Glutamatergic neuron (in vitro differentiated cells): Measurements from ENCODE around the gene UBE2F. TPM values are rescaled to one million over a fixed set of nuclear protein-coding genes. Genes with fewer than 3 reads are reported as not detected.

Experiments used
- DNase-seq: peaks from one replicate; pipeline ENCODE4 v3.0.0; 2022
- H3K27ac Mint-ChIP-seq: one replicate; pipeline ENCODE4 v1.8.0; 2020; ENCODE audit warnings: mild to moderate bottlenecking, mixed read lengths, inconsistent platforms; ENCODE audit not compliant: unreplicated experiment
- H3K27me3 Mint-ChIP-seq: one replicate; pipeline ENCODE4 v1.8.0; 2020; ENCODE audit warnings: mild to moderate bottlenecking, moderate library complexity, mixed read lengths, inconsistent platforms; ENCODE audit not compliant: unreplicated experiment
- H3K36me3 Mint-ChIP-seq: one replicate; pipeline ENCODE4 v1.8.0; 2020; ENCODE audit warnings: mild to moderate bottlenecking, mixed read lengths, inconsistent platforms; ENCODE audit not compliant: unreplicated experiment
- H3K4me1 Mint-ChIP-seq: one replicate; pipeline ENCODE4 v1.8.0; 2020; ENCODE audit warnings: mild to moderate bottlenecking, low read depth, mixed read lengths, inconsistent platforms; ENCODE audit not compliant: unreplicated experiment
- H3K4me3 Mint-ChIP-seq: one replicate; pipeline ENCODE4 v1.8.0; 2020; ENCODE audit warnings: mild to moderate bottlenecking, mixed read lengths, inconsistent platforms; ENCODE audit not compliant: unreplicated experiment
- H3K9me3 Mint-ChIP-seq: one replicate; pipeline ENCODE4 v1.8.0; 2020; ENCODE audit warnings: mild to moderate bottlenecking, moderate library complexity, mixed read lengths, inconsistent platforms; ENCODE audit not compliant: unreplicated experiment
- total RNA-seq: library from RNA; stranded (reverse); fragmentation: NEBNext Ultra II Directional; extraction: Animal tissue kit (Norgen Biotek cat#: 25700); gene quantifications from one replicate; pipeline ENCODE4 v1.2.1, GENCODE V29; 2021; ENCODE audit not compliant: unreplicated experiment
- TF ChIP-seq, protein P1 (sequence below): fragments of 200-600 bp; sonication (generic); IDR thresholded peaks from one replicate; pipeline ENCODE4 v1.5.0; 2021; ENCODE audit not compliant: partially characterized antibody, unreplicated experiment

The UBE2F gene
- total RNA-seq, 1 donor from 2014 or later, result 43.0 TPM

DNA sequence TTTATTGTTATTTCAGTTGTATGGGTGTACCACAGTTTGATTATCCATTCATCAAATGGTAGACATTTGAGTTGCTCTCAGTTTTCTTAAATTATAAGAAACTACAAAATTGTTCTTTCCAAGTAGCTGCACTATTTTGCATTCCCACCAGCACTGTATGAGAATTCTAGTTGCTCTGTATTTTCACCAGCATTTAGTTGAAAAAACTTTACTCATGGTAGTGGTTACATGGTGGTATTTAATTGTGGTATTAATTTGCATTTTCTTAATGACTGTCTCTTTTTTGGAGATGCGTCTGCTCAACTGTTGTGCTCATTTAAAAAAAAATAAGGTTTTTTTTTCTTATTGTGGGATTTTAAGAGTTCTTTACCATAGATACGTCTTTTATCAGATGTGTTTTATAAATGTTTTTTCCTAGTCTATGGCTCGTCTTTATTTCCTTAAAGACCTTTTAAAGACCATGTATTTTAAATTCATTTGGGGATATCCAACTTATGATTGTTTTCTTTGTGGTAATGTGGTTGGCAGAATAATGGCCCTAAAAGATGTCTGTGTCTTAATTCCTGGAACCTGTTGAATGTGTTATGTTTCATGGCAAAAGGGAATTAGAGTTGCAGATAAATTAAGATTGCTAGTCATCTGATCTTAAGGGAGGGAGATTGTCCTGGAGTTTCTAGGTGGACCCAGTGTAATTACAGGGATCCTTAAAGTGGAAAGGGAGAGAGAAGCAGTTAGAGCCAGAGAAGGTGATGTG is 37.4 kb downstream of the UBE2F start:
- Mint-ChIP-seq H3K4me3 (no peak overlapping the region), H3K27ac (no peak overlapping the region), H3K9me3 (peaks cover 1% of the 10 kb centered on the region), H3K4me1 (peaks cover 8% of the 10 kb centered on the region), H3K27me3 (no peaks in the 10 kb centered on the region), H3K36me3 (peaks cover 8% of the 10 kb centered on the region)
- DNase-seq, result no peak
- TF ChIP-seq, protein P1, sequence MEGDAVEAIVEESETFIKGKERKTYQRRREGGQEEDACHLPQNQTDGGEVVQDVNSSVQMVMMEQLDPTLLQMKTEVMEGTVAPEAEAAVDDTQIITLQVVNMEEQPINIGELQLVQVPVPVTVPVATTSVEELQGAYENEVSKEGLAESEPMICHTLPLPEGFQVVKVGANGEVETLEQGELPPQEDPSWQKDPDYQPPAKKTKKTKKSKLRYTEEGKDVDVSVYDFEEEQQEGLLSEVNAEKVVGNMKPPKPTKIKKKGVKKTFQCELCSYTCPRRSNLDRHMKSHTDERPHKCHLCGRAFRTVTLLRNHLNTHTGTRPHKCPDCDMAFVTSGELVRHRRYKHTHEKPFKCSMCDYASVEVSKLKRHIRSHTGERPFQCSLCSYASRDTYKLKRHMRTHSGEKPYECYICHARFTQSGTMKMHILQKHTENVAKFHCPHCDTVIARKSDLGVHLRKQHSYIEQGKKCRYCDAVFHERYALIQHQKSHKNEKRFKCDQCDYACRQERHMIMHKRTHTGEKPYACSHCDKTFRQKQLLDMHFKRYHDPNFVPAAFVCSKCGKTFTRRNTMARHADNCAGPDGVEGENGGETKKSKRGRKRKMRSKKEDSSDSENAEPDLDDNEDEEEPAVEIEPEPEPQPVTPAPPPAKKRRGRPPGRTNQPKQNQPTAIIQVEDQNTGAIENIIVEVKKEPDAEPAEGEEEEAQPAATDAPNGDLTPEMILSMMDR, result no peak

DNA sequence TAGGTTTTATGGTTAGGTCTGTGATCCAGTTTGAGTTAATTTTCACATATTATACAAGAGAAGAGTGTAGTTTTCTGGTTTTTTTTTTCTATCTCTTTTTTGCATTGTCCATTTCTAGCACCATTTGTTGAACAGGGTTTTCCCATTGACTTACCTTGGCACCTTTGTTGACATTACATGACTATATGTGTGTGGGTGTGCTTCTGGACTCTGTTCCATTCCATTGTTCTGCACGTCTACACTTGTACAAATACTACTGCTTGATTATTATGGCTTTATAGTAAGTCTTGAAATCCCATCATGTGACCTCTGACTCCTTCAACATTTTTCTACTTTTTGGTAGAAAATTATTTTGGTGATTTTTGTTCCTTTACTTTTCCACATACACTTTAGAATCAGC is 38.7 kb downstream of the UBE2F start:
- DNase-seq, result no peak
- no peaks in the 10 kb centered on the region for H3K9me3 Mint-ChIP-seq
- H3K27ac Mint-ChIP-seq, result no peak overlapping the region
- H3K4me3 Mint-ChIP-seq, result no peak overlapping the region
- H3K4me1 Mint-ChIP-seq, result peaks cover 16% of the 10 kb centered on the region
- H3K27me3 Mint-ChIP-seq, result no peaks in the 10 kb centered on the region
- peaks cover 5% of the 10 kb centered on the region for H3K36me3 Mint-ChIP-seq
- TF ChIP-seq, protein P1, result no peak

DNA sequence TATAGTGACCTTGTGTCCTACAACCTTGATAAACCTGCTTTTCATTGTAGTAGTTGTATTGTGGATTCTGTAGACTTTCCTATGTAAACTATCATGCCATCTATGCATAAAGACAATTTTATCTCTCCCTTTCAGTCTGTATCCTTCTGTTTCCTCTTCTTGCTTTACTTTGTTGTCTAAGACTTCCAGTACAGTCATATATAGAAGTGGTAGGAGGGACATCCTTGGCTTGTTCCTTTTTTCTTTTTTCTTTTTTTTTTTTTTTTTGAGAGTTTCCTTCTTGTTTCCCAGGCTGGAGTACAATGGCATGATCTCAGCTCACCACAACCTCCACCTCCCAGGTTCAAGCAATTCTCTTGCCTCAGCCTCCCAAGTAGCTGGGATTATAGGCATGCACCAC is 39.7 kb downstream of the UBE2F start:
- H3K27ac Mint-ChIP-seq, result no peak overlapping the region
- H3K4me1 Mint-ChIP-seq, result peaks cover 22% of the 10 kb centered on the region
- peaks cover 4% of the 10 kb centered on the region for H3K27me3 Mint-ChIP-seq
- H3K36me3 Mint-ChIP-seq, result peaks cover 5% of the 10 kb centered on the region
- DNase-seq, result no peak
- no peak overlapping the region for H3K4me3 Mint-ChIP-seq
- TF ChIP-seq, protein P1, result no peak
- H3K9me3 Mint-ChIP-seq, result no peaks in the 10 kb centered on the region

DNA sequence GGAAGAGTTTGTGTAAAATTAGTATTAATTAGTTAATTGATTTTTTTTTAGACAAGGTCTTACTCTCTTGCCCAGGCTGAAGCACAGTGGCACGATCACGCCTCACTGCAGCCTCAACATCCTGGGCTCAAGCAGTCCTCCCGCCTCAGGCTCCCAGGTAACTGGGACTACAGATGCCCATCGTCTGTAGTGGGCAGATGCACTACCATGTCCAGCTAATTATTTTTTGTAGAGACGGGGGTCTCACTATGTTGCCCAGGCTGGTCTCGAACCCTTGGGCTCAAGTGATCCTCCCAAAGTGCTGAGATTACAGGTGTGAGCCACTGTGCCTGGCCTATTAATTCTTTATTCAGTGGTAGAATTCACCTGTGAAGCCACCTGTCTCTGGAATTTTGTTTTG is 41.1 kb downstream of the UBE2F start:
- H3K36me3 Mint-ChIP-seq, result peaks cover 5% of the 10 kb centered on the region
- H3K4me1 Mint-ChIP-seq, result peaks cover 23% of the 10 kb centered on the region
- peaks cover 5% of the 10 kb centered on the region for H3K27me3 Mint-ChIP-seq
- TF ChIP-seq, protein P1, result no peak
- no peak overlapping the region for H3K4me3 Mint-ChIP-seq
- H3K27ac Mint-ChIP-seq, result no peak overlapping the region
- H3K9me3 Mint-ChIP-seq, result no peaks in the 10 kb centered on the region
- DNase-seq, result no peak

DNA sequence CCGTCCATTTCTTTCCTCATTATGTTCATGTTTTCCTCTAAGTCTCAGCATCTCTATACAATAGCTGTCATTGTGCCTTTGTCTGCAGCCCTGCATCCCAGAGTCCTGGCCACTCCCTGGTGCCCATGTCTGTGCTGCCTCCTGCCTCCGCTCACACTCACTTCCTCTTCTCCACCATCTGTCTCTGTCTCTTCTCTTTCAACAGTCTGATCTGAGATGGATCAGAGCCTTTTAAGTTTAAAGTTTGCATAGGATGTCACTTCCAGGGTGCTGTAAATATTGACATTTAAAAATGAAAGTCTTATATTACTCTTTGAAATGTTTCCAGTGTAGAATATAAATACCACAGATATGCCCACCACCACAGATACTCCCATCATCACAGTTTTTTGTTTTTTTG is 42.7 kb downstream of the UBE2F start:
- DNase-seq, result no peak
- peaks cover 5% of the 10 kb centered on the region for H3K27me3 Mint-ChIP-seq
- H3K4me1 Mint-ChIP-seq, result peaks cover 25% of the 10 kb centered on the region
- no peaks in the 10 kb centered on the region for H3K9me3 Mint-ChIP-seq
- peak overlapping the region; percentile 87 for H3K27ac Mint-ChIP-seq
- TF ChIP-seq, protein P1, result no peak
- peaks cover 5% of the 10 kb centered on the region for H3K36me3 Mint-ChIP-seq
- peak overlapping the region; percentile 40 for H3K4me3 Mint-ChIP-seq
